Type B pancreatic cell (in vitro differentiated cells): ENCODE data around the gene CCND3. TPM values are rescaled to one million over a fixed set of nuclear protein-coding genes. Genes with fewer than 3 reads are reported as not detected.

ENCODE experiments used
- DNase-seq: peaks from one replicate; pipeline ENCODE4 v3.0.0; 2021; ENCODE audit warnings: mixed read lengths; ENCODE audit not compliant: unreplicated experiment; ENCODE audit errors: extremely low spot score
- H3K27ac Mint-ChIP-seq: 2 replicates; pipeline ENCODE4 v1.8.0; 2021; ENCODE audit warnings: mild to moderate bottlenecking, mixed read lengths
- H3K27me3 Mint-ChIP-seq: 2 replicates; pipeline ENCODE4 v1.8.0; 2021; ENCODE audit warnings: mixed read lengths
- H3K36me3 Mint-ChIP-seq: 2 replicates; pipeline ENCODE4 v1.8.0; 2021; ENCODE audit warnings: mixed read lengths
- H3K4me1 Mint-ChIP-seq: one replicate; pipeline ENCODE4 v1.8.0; 2021; ENCODE audit warnings: mixed read lengths; ENCODE audit not compliant: unreplicated experiment
- H3K4me3 Mint-ChIP-seq: 2 replicates; pipeline ENCODE4 v1.8.0; 2021; ENCODE audit warnings: mild to moderate bottlenecking, mixed read lengths
- H3K9me3 Mint-ChIP-seq: 2 replicates; pipeline ENCODE4 v1.8.0; 2021; ENCODE audit warnings: mixed read lengths
- total RNA-seq: library from RNA; stranded (reverse); gene quantifications from 2 replicates; pipeline ENCODE4 v1.2.1, GENCODE V29; 2021; ENCODE audit warnings: low replicate concordance
- TF ChIP-seq, protein P1 (sequence below): fragments of 200-600 bp; sonication (generic); conservative IDR thresholded peaks from 2 replicates; pipeline ENCODE4 v1.5.0; 2021; ENCODE audit warnings: antibody characterized with exemption, mild to moderate bottlenecking

The CCND3 gene
- total RNA-seq, 1 donor from 2014 or later = 60.4 TPM

DNA sequence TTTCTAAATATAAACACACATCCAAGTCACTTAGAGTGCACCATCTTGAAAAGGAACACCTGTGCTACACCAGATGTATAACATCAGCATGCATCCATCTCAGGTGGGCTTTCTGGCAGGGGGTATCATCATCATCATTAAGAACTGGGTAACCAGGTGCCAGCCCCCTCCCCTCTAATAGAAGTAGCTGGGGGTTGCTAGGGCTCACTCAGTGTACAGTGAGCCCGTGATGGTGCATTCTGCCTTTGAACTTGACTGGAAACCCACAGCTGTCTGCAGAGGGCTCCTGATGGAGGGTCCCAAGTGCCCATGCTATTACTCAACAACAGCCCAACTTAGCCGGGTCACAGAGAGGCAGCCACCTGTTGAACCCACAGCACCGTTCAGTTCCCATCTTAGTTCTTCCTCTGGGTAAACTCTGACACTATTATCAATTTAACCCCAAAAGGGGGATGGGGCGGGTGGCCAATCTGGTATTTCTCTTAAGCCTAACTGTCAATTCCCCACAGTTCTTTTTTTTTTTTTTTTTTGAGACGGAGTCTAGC is 32.7 kb upstream of the CCND3 start:
- Mint-ChIP-seq H3K4me3 (no peak overlapping the region), H3K4me1 (peaks cover 5% of the 10 kb centered on the region), H3K27ac (no peak overlapping the region), H3K36me3 (no peaks in the 10 kb centered on the region), H3K27me3 (no peaks in the 10 kb centered on the region), H3K9me3 (no peaks in the 10 kb centered on the region)
- TF ChIP-seq, protein P1, sequence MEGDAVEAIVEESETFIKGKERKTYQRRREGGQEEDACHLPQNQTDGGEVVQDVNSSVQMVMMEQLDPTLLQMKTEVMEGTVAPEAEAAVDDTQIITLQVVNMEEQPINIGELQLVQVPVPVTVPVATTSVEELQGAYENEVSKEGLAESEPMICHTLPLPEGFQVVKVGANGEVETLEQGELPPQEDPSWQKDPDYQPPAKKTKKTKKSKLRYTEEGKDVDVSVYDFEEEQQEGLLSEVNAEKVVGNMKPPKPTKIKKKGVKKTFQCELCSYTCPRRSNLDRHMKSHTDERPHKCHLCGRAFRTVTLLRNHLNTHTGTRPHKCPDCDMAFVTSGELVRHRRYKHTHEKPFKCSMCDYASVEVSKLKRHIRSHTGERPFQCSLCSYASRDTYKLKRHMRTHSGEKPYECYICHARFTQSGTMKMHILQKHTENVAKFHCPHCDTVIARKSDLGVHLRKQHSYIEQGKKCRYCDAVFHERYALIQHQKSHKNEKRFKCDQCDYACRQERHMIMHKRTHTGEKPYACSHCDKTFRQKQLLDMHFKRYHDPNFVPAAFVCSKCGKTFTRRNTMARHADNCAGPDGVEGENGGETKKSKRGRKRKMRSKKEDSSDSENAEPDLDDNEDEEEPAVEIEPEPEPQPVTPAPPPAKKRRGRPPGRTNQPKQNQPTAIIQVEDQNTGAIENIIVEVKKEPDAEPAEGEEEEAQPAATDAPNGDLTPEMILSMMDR = no peak
- DNase-seq = no peak

DNA sequence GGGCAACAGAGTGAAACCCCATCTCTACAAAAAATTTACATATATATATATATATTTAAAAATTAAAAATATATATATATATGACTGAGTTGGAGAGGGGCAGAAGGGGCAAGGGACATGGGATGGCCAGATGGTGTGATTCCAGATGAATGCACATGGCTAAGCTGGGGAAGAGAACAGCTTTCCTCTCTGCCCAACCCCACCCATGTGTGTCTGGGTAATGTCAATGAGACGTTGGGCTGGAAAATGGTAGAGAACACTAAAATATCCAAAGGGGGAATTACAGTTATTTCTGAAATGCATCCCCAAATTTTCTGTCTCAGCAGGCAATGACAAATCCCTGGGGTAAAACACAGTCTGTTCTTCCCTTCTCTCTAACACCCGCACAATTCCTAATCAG is 31.2 kb upstream of the CCND3 start:
- H3K4me3 Mint-ChIP-seq = no peak overlapping the region
- H3K9me3 Mint-ChIP-seq = no peaks in the 10 kb centered on the region
- no peaks in the 10 kb centered on the region for H3K27me3 Mint-ChIP-seq
- H3K27ac Mint-ChIP-seq = no peak overlapping the region
- H3K36me3 Mint-ChIP-seq = no peaks in the 10 kb centered on the region
- TF ChIP-seq, protein P1 = no peak
- no peak for DNase-seq
- peaks cover 5% of the 10 kb centered on the region for H3K4me1 Mint-ChIP-seq

DNA sequence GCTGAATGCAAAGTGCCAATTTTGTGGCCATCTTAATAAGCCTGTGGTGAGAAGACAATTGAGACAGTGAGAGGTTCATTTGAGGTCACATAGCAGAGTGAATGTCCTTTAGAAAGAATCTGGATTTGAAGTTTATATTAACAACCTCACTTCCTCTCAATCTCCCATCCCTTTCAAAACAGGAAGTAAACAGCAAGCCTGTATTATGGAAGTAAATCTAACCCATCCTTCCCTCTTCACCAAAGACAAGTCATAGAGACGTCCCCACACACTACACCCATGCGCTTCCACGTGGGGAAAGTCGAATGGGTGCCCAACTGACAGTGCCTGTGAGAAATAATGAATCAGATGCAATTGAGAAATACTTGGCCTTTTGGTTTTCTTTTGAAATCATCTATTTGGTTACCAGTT is 28.8 kb upstream of the CCND3 start:
- H3K4me3 Mint-ChIP-seq = no peak overlapping the region
- no peak for DNase-seq
- H3K27ac Mint-ChIP-seq = peak overlapping the region; percentile 35
- no peaks in the 10 kb centered on the region for H3K27me3 Mint-ChIP-seq
- H3K4me1 Mint-ChIP-seq = peaks cover 18% of the 10 kb centered on the region
- TF ChIP-seq, protein P1 = no peak
- H3K36me3 Mint-ChIP-seq = no peaks in the 10 kb centered on the region
- H3K9me3 Mint-ChIP-seq = no peaks in the 10 kb centered on the region

DNA sequence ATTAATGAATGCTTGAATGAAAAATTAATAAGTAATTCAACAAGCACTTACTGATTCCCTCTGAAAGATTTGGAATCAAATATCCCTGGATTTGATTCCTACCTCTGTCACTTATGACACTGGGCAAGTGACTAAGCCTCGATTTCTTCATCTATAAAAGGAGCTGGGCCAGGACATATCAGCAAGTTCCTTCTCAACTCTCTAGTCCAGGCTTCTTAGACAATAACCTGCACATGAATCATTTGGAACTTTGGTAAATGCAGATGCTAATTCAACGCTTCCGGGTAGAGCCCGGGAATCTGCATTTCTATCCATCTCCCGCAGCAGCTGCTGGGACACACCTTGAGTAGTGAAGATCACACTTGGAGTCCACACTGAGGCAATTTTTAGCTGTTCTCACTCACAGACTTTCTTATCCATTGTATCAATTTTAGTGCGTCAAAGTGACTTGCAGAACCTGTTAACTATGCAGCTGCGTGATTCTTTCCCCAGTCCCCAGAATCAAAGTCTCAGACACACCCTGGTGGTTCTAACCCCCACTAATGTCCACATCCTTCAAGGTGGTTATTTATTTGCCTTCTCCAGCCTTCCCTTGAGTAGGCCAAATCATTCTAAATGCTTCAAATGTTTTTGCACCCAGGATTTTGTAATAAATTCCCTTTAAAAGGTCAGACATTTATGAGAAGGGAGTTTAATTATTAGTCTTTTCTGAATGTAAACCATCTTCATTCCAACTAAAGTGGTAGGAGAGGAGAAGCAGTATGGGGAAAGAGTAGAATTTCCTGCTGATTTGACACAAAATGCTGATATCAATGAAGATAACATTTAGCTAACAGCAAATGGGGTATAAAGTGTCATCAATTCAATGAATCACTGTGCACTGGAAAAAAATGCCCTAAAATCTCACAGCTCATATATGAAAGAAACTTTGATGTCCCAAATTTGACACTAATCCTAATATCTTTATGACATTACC is 26.0 kb upstream of the CCND3 start:
- DNase-seq = no peak

DNA sequence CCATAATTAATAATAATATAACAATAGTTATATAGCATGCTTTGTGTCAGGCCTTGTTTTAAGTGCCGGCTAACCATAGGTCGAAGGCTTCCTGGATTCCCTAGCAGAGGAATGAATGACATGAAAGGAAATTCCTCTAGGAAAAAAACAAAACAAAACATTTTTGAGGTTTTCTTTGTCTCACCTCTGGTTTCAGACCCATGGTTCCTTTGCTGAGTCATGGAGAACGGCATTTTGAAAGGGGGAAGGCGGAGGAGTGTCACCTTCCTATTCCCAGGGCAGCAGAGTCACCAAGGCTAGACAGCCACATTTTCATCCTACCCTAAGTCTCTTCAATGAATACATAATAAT is 25.3 kb upstream of the CCND3 start:
- no peaks in the 10 kb centered on the region for H3K36me3 Mint-ChIP-seq
- H3K4me3 Mint-ChIP-seq = no peak overlapping the region
- no peak for DNase-seq
- H3K9me3 Mint-ChIP-seq = no peaks in the 10 kb centered on the region
- TF ChIP-seq, protein P1 = no peak
- peaks cover 21% of the 10 kb centered on the region for H3K4me1 Mint-ChIP-seq
- no peaks in the 10 kb centered on the region for H3K27me3 Mint-ChIP-seq
- peak overlapping the region; percentile 96 for H3K27ac Mint-ChIP-seq

More for the DNA sequence above, 26.0 kb upstream of the CCND3 start:
- H3K36me3 Mint-ChIP-seq = no peaks in the 10 kb centered on the region
- H3K4me3 Mint-ChIP-seq = peak overlapping the region; percentile 64
- H3K27ac Mint-ChIP-seq = peak overlapping the region; percentile 96
- no peaks in the 10 kb centered on the region for H3K9me3 Mint-ChIP-seq
- peaks cover 21% of the 10 kb centered on the region for H3K4me1 Mint-ChIP-seq
- H3K27me3 Mint-ChIP-seq = no peaks in the 10 kb centered on the region
- TF ChIP-seq, protein P1 = no peak
